ENCODE measurements around the gene LRP1. TPM values are rescaled to one million over a fixed set of nuclear protein-coding genes. Genes with fewer than 3 reads are reported as not detected.

LRP1 gene
- total RNA-seq, 2 experiments from 2014 or later, result 6.6 to 8.5 TPM

- intact Hi-C loops (cut with DNase I, micrococcal nuclease), result no loop called here
- Mint-ChIP-seq H3K27ac (no peak overlapping the region), H3K4me3 (peak overlapping the region; percentile 43), H3K27me3 (peaks cover 90% of the 10 kb centered on the region), H3K36me3 (ENCODE audit: low read depth) (no peaks in the 10 kb centered on the region), H3K4me1 (ENCODE audit: low read depth) (peaks cover 78% of the 10 kb centered on the region), H3K9me3 (no peaks in the 10 kb centered on the region)
- no peak overlapping the region for H3K4me3 ChIP-seq (ENCODE audit: low read length)
- no peaks in the 10 kb centered on the region for H3K36me3 ChIP-seq (ENCODE audit: insufficient read depth, low read length)
- peaks cover 68% of the 10 kb centered on the region for H3K4me1 ChIP-seq (ENCODE audit: insufficient read depth, low read length)
- H3K27ac ChIP-seq (ENCODE audit: low read depth in 1 of 2, low read length in 2 of 2), result no peak overlapping the region
- ChIA-PET CTCF (interaction anchor here (7.9 kb wide), 1 partner anchor 24 kb away, joined by 225 read pairs; a partner anchor contains a TSS), POLR2A (interaction anchor here (0.8 to 1.9 kb wide), 2 partner anchors 11 to 20 kb away, joined by 5 to 6 read pairs; partner anchors contain the start of gene SHMT2)
- TF ChIP-seq CTCF (IDR thresholded peaks at IDR 0.05), result no peak
- peaks cover 0 to 30% of the 10 kb centered on the region in 2 experiments for H3K9me3 ChIP-seq (ENCODE audit: control insufficient read depth in 1 of 2, insufficient read depth in 1 of 2, low read length in 2 of 2)
- H3K27me3 ChIP-seq (ENCODE audit: control insufficient read depth in 1 of 2, insufficient read depth in 2 of 2, low read length in 2 of 2), result peaks cover 84 to 93% of the 10 kb centered on the region in 2 experiments
- DNase-seq (no peak), ATAC-seq (ENCODE audit: poor library complexity) (no peak)
Observed at GRCh38 chr12:57218030-57218853, 90.0 kb downstream of the LRP1 start.

- DNase-seq (no peak), ATAC-seq (ENCODE audit: poor library complexity) (no peak)
- H3K9me3 ChIP-seq (ENCODE audit: control insufficient read depth in 1 of 2, insufficient read depth in 1 of 2, low read length in 2 of 2), result peaks cover 0 to 40% of the 10 kb centered on the region in 2 experiments
- Mint-ChIP-seq H3K9me3 (no peaks in the 10 kb centered on the region), H3K27ac (no peak overlapping the region), H3K36me3 (ENCODE audit: low read depth) (no peaks in the 10 kb centered on the region), H3K4me3 (peak overlapping the region; percentile 23), H3K27me3 (peaks cover 90% of the 10 kb centered on the region), H3K4me1 (ENCODE audit: low read depth) (peaks cover 69% of the 10 kb centered on the region)
- peaks cover 60% of the 10 kb centered on the region for H3K4me1 ChIP-seq (ENCODE audit: insufficient read depth, low read length)
- intact Hi-C loops (cut with DNase I, micrococcal nuclease), result no loop called here
- no peak overlapping the region for H3K4me3 ChIP-seq (ENCODE audit: low read length)
- H3K36me3 ChIP-seq (ENCODE audit: insufficient read depth, low read length), result no peaks in the 10 kb centered on the region
- H3K27me3 ChIP-seq (ENCODE audit: control insufficient read depth in 1 of 2, insufficient read depth in 2 of 2, low read length in 2 of 2), result peaks cover 88 to 93% of the 10 kb centered on the region in 2 experiments
- no peak overlapping the region for H3K27ac ChIP-seq (ENCODE audit: low read depth in 1 of 2, low read length in 2 of 2)
- ChIA-PET POLR2A (interaction anchor here (0.8 to 1.9 kb wide), 3 partner anchors 10 to 23 kb away, joined by 3 to 6 read pairs (median 5); partner anchors contain the start of gene SHMT2), CTCF (interaction anchor here (7.9 kb wide), 1 partner anchor 23 kb away, joined by 225 read pairs; a partner anchor contains a TSS)
- no peak for TF ChIP-seq CTCF (IDR thresholded peaks at IDR 0.05)
Observed at GRCh38 chr12:57219205-57219992, 91.1 kb downstream of the LRP1 start.

- no peak for DNase-seq
- no peaks in the 10 kb centered on the region for H3K36me3 Mint-ChIP-seq (ENCODE audit: low read depth)
- no peak for TF ChIP-seq CTCF (IDR thresholded peaks at IDR 0.05)
- H3K27me3 Mint-ChIP-seq, result peaks cover 90% of the 10 kb centered on the region
- Histone ChIP-seq H3K27ac (ENCODE audit: low read depth in 1 of 2, low read length in 2 of 2) (no peak overlapping the region), H3K9me3 (ENCODE audit: control insufficient read depth in 1 of 2, insufficient read depth in 1 of 2, low read length in 2 of 2) (peaks cover 0 to 43% of the 10 kb centered on the region in 2 experiments), H3K4me1 (ENCODE audit: insufficient read depth, low read length) (peaks cover 60% of the 10 kb centered on the region), H3K27me3 (ENCODE audit: control insufficient read depth in 1 of 2, insufficient read depth in 2 of 2, low read length in 2 of 2) (peaks cover 86 to 93% of the 10 kb centered on the region in 2 experiments), H3K36me3 (ENCODE audit: insufficient read depth, low read length) (no peaks in the 10 kb centered on the region), H3K4me3 (ENCODE audit: low read length) (no peak overlapping the region)
- no peak for ATAC-seq (ENCODE audit: poor library complexity)
- peak overlapping the region; percentile 23 for H3K4me3 Mint-ChIP-seq
- peaks cover 65% of the 10 kb centered on the region for H3K4me1 Mint-ChIP-seq (ENCODE audit: low read depth)
- CTCF ChIA-PET, result interaction anchor here (7.9 kb wide), 1 partner anchor 22 kb away, joined by 225 read pairs; a partner anchor contains a TSS
- H3K9me3 Mint-ChIP-seq, result no peaks in the 10 kb centered on the region
- POLR2A ChIA-PET, result interaction anchor here (0.8 to 1.0 kb wide), 2 partner anchors 9 to 22 kb away, joined by 3 to 5 read pairs; partner anchors contain the start of gene SHMT2
- intact Hi-C loops (cut with DNase I, micrococcal nuclease), result no loop called here
- H3K27ac Mint-ChIP-seq, result no peak overlapping the region
Observed at GRCh38 chr12:57219993-57220754, 91.9 kb downstream of the LRP1 start.

Data from CD4-positive, alpha-beta T cell (primary cell).